RPMI7951 (cell line): ENCODE results near the gene GMPPA. TPM values are rescaled to one million over a fixed set of nuclear protein-coding genes. Genes with fewer than 3 reads are reported as not detected.
A peak's percentile ranks its signal among the peaks of the same experiment; 100 is the strongest.

Source experiments
- DNase-seq: peaks from one replicate; pipeline ENCODE4 v3.0.0-alpha.2; 2012; ENCODE audit warnings: low read depth
- total RNA-seq: library from RNA; depleted of rRNA; stranded (reverse); fragments of >200 nt; shearing (Covaris generic); gene quantifications from 2 replicates; pipeline ENCODE4 v1.2.3, GENCODE V29; 2014; rRNA removed

Gene GMPPA
- total RNA-seq, result 87.5 and 91.9 TPM in 2 replicates

- DNase-seq, result peak; percentile 99
These were observed at the start of gene GMPPA for GRCh38 chr2:219498280-219499057. Gene GMPPA (plus strand): TSS chr2:219498891. CDS start chr2:219499976, 1,085 bp downstream.

DNA sequence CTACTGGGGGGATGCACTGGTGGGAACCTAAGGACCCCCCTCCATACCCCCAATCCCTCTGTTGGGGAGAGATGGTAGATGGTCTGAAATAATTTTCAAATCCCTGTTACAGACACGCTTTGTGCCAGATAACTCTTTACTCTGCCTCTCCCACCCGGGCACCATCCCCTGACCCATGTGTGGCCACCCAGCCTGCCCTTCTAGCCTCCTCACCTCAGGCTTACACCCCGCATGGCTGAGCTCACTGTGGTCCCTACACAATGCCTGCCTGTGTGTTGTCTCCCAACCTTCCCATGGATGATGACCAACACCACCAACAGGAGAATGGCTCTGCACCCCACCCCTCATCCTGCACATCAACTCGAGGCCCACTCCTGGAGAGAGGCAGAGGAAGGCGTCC, 49.1 kb upstream of the GMPPA start:
- DNase-seq, result no peak

- peak; percentile 92 for DNase-seq
These were observed 46.9 kb upstream of the GMPPA start for GRCh38 chr2:219451661-219452360.

DNA sequence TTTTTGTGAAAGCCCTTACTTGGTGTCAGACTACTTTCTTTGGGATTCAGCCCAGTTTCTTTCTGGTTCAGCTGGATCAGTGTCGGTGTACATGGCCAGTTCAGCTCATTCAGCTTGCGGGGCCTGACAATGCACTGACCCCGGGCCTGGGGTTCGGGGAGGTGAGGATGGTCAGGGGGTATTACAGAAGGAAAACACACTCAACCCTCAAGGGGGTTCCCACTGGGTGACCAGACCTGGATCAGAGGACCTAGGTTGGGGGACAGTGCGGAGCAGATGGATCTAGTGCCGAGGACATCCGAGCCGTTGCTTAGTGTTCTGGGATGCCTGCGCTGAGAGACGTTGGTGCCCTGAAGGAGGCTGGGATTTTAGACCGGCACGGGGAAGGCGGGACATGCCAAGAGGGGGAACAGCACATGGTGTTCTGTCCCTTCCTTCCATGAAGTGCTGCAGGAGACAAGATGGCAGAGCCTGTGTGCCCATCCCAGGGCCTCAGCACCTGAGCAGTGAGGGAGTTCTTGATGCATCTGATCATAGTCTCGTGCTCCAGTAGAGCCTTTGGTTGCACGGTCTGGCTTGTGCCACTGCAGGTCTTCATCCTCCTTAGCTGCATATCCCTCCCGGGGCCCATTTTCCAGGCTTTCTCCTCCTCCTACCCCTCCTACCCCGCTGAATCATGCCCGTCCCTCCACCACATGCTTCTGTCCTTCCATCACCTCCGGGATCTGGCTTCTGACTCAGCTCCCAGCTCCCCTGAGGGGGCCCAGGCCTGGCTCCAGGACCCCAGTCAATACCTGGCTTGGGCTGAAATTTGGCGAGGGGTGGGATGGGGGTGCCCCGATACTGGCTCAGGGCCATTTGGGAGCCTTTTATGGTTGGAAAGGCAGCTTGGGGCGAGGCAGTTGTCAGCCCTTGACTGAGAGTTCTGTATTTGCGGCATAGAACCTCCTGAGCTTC, 46.1 kb upstream of the GMPPA start:
- DNase-seq, result peak; percentile 100

- DNase-seq, result peak; percentile 100
These were observed 44.8 kb upstream of the GMPPA start for GRCh38 chr2:219453671-219454590.

DNA sequence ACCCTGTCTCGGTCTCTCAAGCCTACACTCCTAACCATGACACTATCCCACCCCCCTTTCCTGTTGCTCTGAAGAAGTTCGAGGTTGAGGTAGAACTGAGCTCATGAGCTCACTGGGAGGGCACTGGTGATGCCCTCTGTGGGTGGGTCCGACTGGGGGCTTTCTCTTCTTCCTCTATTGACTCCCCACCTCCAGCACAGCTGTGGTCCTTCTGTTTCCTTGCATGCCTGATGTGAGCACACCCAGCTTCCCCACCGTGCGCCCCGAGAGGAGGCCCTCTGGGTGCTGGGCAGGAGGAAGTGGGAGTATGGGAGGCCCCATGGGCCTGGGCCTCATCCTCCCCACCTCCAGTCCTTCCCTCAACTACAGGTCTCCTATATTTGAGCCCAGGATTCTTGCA, 43.1 kb upstream of the GMPPA start:
- no peak for DNase-seq

DNA sequence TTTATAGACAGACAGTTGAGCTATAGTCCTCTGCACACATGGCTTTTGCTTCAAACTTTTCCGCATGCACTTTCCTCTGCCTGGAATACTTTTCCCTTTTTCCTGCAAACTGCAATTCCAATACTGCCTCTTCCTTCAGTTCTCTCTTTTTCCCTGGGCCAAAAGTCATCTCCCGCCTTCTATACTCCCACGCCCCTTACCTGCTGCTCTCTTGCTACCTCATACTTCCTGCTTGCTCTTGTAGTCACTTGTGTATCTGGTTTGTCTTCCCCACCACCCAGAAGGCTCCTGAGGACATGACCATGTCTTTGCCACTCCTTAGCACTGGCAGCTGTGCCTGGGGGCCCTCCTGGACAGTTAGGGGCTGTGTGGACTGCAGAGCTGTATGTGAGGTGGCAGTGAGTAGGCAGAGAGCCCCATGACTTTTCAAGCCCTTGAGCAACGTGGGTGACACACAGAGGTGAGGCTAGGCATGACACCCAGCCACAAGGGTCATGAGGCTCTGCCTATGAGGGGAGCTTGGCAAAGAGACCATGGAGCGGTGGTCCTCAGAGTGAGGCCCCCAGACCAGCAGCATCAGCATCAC, 40.8 kb upstream of the GMPPA start:
- peak; percentile 34 for DNase-seq

- DNase-seq, result no peak
These were observed 39.7 kb upstream of the GMPPA start for GRCh38 chr2:219458996-219459395.

DNA sequence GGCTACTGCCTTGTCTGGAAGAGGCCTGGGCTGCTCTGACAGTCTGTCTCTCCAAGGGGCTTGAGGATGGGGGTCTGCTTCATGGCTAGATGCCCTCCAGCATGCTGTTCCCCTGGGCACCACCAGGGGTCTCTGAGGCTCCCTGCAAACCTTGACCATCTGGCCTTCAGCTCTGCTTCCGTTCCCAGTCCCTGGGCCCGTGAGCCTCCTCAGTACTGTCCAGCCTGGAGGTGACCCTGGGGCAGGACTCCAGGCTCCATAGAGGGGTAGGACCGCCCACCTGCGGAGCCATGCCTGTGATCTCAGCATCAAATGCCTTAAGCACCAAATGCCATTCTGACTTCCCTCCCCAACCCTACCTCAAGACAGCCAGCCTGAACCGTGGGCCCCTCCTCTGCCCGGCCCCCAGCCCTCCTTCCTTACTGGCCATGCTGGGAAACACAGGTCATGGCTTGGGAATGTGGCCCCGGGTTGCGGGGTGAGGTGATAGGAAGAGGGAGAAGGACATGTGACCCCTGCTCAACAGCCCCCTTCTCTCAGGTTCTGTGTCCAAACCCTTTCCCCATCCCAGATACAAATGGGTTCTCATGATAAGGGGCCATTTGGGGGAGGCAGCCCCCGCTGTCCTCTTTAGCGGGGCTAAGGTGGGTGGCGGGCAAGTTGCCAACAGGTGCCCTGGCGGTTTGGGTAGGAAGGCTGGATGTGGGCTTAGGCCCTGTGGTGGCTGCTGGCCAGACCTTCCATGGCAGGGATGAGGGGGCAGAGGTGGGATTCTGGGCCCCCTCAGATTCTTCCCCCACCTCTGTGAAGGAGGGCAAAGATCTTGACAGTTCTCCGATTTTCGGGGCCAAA, 39.0 kb upstream of the GMPPA start:
- DNase-seq, result peak; percentile 78

DNA sequence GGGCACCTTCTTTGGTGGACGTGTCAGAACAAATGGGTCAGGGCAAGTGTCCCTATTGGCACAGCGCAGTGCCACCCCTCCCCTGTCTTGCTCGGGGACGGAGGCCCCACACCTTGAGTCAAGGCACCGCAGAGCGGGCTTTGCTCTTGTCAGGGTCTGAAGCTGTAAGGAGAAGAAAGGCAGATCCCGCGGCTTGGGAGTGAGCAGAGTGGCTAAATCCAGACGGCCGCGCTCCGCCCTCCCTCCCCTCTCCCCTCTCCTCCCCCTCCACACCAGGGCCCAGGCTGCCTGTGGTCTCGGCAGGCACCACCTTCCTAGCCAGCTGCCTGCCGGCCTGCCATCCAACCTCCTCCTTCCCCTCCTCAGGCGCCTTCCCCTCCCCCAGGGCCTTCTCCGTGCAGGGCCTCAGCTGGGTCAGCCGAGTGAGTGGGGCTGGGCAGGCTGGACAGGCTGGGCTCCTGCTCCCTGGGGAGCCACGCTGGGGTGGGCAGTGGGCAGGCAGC, 38.2 kb upstream of the GMPPA start:
- peak; percentile 97 for DNase-seq

GRCh38 chr2:219461047-219461514, 37.6 kb upstream of the GMPPA start:
- DNase-seq, result peak; percentile 93

- no peak for DNase-seq
These were observed 37.0 kb upstream of the GMPPA start for GRCh38 chr2:219461669-219462068.

- DNase-seq, result no peak
These were observed 36.3 kb upstream of the GMPPA start for GRCh38 chr2:219462349-219462748.

DNA sequence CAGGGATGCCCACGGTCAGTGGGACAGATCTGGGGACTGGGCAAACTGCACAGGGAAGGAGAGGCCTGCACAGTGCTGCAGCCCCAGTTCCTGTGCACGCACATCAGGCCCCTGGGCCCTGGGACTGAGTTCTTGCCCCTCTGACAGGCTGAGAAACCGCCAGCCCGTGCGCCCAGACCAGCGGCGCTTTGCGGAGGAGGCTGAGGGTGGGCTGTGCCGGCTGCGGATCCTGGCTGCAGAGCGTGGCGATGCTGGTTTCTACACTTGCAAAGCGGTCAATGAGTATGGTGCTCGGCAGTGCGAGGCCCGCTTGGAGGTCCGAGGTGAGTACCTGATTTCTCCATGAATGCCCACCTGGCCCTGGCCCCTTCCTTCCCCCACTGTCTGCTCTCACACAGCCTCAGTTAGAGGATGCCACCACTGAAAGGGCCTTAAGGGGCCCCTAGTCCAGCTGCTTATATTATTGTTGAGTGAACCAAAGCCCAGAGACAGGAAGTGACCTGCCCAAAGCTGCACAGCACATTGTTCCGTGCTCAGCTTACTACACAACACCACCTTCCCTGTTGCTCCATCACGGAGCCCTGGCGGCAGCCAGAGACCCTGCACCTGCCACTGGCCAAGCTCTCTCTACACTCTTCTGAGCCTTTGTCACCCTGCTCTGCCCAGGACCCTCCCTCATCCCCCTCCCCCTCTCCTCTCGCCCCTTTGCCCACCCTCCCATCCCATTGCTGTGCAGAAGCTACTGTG, 34.2 kb upstream of the GMPPA start:
- no peak for DNase-seq

DNA sequence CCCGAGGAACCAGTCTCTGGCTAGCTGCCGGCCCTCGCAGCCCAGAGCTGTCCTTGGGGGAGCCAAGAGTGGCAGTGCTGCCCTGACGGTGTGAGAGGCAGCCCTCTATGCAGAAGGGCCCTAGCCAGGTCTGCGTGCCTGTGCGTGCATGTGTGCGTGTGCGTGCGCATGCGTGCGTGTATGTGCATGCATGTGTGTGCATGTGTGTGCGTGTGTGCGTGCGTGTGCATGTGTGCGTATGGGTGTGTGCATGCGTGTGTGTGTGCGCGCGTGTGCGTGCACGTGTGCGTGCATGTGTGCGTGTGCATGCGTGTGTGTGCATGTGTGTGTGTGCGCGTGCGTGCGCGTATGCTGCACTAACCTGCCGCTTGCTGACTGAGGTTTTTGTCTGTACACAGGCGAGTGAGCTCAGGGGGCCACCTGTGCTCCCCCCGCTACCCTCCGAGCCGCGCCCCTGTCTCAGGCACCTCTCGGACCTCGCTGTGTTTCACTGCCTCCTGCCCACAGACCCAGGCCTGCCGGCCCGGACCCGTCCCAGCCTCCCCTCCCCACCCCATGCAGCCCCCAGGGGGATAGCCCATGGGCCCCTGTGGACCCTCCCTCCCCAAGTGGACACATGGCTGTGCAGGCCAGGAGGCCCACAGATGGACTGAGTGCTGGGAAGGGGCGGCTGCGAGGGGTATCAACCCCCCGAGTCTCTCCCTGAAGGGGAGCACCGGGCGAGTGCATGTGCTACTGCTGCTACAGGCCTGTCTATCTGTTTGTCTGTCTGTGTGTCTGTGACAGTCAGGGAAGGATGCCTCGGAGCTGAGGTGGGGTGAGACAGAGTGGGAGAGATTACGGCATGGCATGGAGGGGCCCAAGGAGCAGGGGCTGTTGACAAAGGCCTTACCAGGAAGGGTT, 32.8 kb upstream of the GMPPA start:
- no peak for DNase-seq

DNA sequence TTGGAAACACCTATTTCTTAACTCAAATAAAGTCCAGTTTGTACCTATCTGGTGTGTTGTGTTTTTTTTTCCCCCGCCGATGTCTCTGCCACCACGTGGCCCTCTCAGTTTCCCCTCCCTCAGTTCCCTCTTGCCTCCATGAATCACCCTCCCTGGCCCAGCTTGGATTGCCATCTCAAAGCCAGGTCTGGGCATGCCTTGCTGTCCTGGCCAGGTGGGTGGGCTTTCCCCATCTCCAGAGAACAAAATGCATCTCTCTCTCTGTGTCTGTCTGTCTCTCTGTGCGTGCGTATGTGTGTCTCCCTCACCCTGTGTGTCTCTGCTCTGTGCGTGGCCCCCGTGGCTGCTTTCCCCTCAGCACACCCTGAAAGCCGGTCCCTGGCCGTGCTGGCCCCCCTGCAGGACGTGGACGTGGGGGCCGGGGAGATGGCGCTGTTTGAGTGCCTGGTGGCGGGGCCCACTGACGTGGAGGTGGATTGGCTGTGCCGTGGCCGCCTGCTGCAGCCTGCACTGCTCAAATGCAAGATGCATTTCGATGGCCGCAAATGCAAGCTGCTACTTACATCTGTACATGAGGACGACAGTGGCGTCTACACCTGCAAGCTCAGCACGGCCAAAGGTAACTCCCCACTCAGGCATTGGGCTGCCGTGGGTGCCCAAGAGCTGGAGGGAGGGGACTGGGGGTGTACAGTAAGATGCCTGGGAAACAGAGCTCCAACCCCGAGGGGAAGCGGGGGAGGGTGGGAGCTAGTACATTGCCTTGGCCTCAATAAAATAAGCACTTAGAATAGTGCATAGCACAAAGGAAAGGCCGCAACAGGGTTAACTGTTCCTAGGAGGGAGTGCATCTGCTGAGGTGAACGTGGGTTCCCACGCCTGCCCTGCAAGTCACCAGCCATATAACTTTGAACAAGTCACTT, 31.6 kb upstream of the GMPPA start:
- no peak for DNase-seq
